ENCODE data around the gene C9orf72. TPM values are rescaled to one million over a fixed set of nuclear protein-coding genes. Genes with fewer than 3 reads are reported as not detected.

The C9orf72 gene
- total RNA-seq, 2 donors from 2014 or later, result 8.0 to 14.0 TPM

- intact Hi-C loops (cut with DNase I), result loop anchor here (5.0 kb wide), 1 partner anchor 88 kb away; no protein-coding TSS in a partner anchor
- Histone ChIP-seq H3K4me1 (no peaks in the 10 kb centered on the region), H3K27me3 (no peaks in the 10 kb centered on the region), H3K9ac (ENCODE audit: low read depth in 2 of 2, low read length in 2 of 2) (peak overlapping the region; percentile 62 to 64), H3K9me3 (no peaks in the 10 kb centered on the region), H3K36me3 (no peaks in the 10 kb centered on the region), H3K4me3 (peak overlapping the region; percentile 81), H3K27ac (peak overlapping the region; percentile 97)
- DNase-seq, result peak; percentile 98
- no peak for TF ChIP-seq CTCF (IDR thresholded peaks at IDR 0.05)
These were observed 631 bp upstream of the C9orf72 start for GRCh38 chr9:27573634-27574590.

DNA sequence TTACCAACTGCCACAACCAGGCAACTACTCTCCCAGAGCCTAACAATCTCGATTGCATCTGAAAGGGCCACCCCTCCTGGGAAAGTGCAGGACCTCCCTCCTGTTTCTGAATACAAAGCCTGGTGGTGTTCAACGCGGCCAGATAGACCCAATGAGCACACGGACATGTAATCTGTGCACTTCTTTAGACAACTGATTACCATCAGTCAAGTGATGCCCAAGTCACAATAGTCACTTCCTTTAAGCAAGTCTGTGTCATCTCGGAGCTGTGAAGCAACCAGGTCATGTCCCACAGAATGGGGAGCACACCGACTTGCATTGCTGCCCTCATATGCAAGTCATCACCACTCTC lies 739 bp downstream of the C9orf72 start:
- H3K27ac ChIP-seq, result peak overlapping the region; percentile 97
- H3K4me1 ChIP-seq, result no peaks in the 10 kb centered on the region
- H3K27me3 ChIP-seq, result no peaks in the 10 kb centered on the region
- peak overlapping the region; percentile 88 to 92 for H3K9ac ChIP-seq (ENCODE audit: low read depth in 2 of 2, low read length in 2 of 2)
- TF ChIP-seq CTCF (IDR thresholded peaks at IDR 0.05), result no peak
- DNase-seq, result no peak
- peak overlapping the region; percentile 81 for H3K4me3 ChIP-seq
- no peaks in the 10 kb centered on the region for H3K36me3 ChIP-seq
- intact Hi-C loops (cut with DNase I), result loop anchor here (5.0 kb wide), 1 partner anchor 90 kb away; no protein-coding TSS in a partner anchor
- H3K9me3 ChIP-seq, result no peaks in the 10 kb centered on the region

GRCh38 chr9:27572061-27572460 lies 1.2 kb downstream of the C9orf72 start:
- no peaks in the 10 kb centered on the region for H3K4me1 ChIP-seq
- peak overlapping the region; percentile 97 for H3K27ac ChIP-seq
- no peaks in the 10 kb centered on the region for H3K27me3 ChIP-seq
- H3K9me3 ChIP-seq, result no peaks in the 10 kb centered on the region
- H3K4me3 ChIP-seq, result peak overlapping the region; percentile 81
- intact Hi-C loops (cut with DNase I), result loop anchor here (5.0 kb wide), 1 partner anchor 90 kb away; no protein-coding TSS in a partner anchor
- no peak for DNase-seq
- peak overlapping the region; percentile 88 to 92 for H3K9ac ChIP-seq (ENCODE audit: low read depth in 2 of 2, low read length in 2 of 2)
- no peak for TF ChIP-seq CTCF (IDR thresholded peaks at IDR 0.05)
- H3K36me3 ChIP-seq, result no peaks in the 10 kb centered on the region

DNA sequence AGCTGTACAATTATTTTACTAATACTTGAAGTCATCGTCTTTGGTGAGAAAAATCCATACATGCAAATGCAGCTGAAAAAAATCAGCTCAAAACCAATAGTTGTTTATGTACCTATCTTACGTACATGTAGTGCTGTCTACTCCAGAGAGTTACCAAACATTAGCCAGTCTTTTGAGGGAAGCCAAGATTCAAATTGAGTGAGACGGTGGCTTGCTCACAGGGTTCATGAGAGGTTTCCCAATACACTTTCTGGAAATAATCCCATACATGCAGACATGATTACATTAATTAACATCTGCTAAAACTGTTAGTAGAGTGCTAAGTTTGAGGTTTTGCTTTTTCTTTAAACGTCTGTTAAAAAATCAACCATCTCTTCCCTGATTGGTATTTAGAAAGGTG lies 2.3 kb downstream of the C9orf72 start:
- TF ChIP-seq CTCF (IDR thresholded peaks at IDR 0.05), result no peak
- H3K27ac ChIP-seq, result no peak overlapping the region
- no peaks in the 10 kb centered on the region for H3K4me1 ChIP-seq
- DNase-seq, result no peak
- no peaks in the 10 kb centered on the region for H3K36me3 ChIP-seq
- no peak overlapping the region for H3K4me3 ChIP-seq
- no peaks in the 10 kb centered on the region for H3K27me3 ChIP-seq
- H3K9ac ChIP-seq (ENCODE audit: low read depth in 2 of 2, low read length in 2 of 2), result no peak overlapping the region
- no peaks in the 10 kb centered on the region for H3K9me3 ChIP-seq
- intact Hi-C loops (cut with DNase I), result loop anchor here (5.0 kb wide), 1 partner anchor 91 kb away; no protein-coding TSS in a partner anchor

- intact Hi-C loops (cut with DNase I), result no loop called here
- Histone ChIP-seq H3K9me3 (no peaks in the 10 kb centered on the region), H3K4me3 (no peak overlapping the region), H3K4me1 (no peaks in the 10 kb centered on the region), H3K36me3 (no peaks in the 10 kb centered on the region), H3K9ac (ENCODE audit: low read depth in 2 of 2, low read length in 2 of 2) (no peak overlapping the region), H3K27me3 (no peaks in the 10 kb centered on the region), H3K27ac (peak overlapping the region; percentile 46)
- no peak for DNase-seq
- no peak for TF ChIP-seq CTCF (IDR thresholded peaks at IDR 0.05)
These were observed 3.9 kb downstream of the C9orf72 start for GRCh38 chr9:27569406-27569805.

Measured in colonic mucosa (tissue), 4 donors.